HEK293T (cell line): ENCODE results near the gene FBXL16.
"Not testable (repeated sequence)": the region's sequence is repeated elsewhere in the genome, so short reads cannot be mapped to it uniquely, and the experiment has no call there.

Source experiments
- CTCF ChIA-PET: fragments of 350-600 bp; formaldehyde crosslinking; extraction: SDS; loops from one replicate; lab custom pipeline; 2021; ENCODE audit warnings: antibody characterized with exemption, inconsistent platforms; lab: Yijun Ruan, JAX
- POLR2A ChIA-PET: fragments of 350-600 bp; formaldehyde crosslinking; extraction: SDS; loops from one replicate; lab custom pipeline; 2020; ENCODE audit warnings: antibody characterized with exemption, inconsistent platforms; lab: Yijun Ruan, JAX
- DNase-seq: peaks from one replicate; pipeline ENCODE4 v3.0.0; 2012; ENCODE audit warnings: mixed read lengths; ENCODE audit errors: extremely low spot score
- ARNT ChIP-seq: fragments of 450-650 bp; IDR thresholded peaks from 2 replicates; pipeline ENCODE4 v1.6.1; 2017; ENCODE audit warnings: mild to moderate bottlenecking
- BHLHE40 ChIP-seq: fragments of 450-650 bp; IDR thresholded peaks from 2 replicates; pipeline ENCODE4 v1.6.1; 2016; ENCODE audit warnings: mild to moderate bottlenecking, moderate library complexity, borderline replicate concordance
- CTBP1 ChIP-seq: fragments of 450-650 bp; IDR thresholded peaks from 2 replicates; pipeline ENCODE4 v1.6.1; 2016; ENCODE audit warnings: borderline replicate concordance
- ELF4 ChIP-seq: fragments of 450-650 bp; IDR thresholded peaks from 2 replicates; pipeline ENCODE4 v1.6.1; 2017; ENCODE audit warnings: antibody characterized with exemption
- FOXA1 ChIP-seq: fragments of 450-650 bp; IDR thresholded peaks from 2 replicates; pipeline ENCODE4 v1.6.1; 2016; ENCODE audit warnings: mild to moderate bottlenecking
- FOXK2 ChIP-seq: fragments of 450-650 bp; IDR thresholded peaks from 2 replicates; pipeline ENCODE4 v1.6.1; 2016; ENCODE audit warnings: mild to moderate bottlenecking
- FOXM1 ChIP-seq: fragments of 450-650 bp; IDR thresholded peaks from 2 replicates; pipeline ENCODE4 v1.6.1; 2017; ENCODE audit warnings: mild to moderate bottlenecking, borderline replicate concordance
- HDGF ChIP-seq: fragments of 450-650 bp; IDR thresholded peaks from 2 replicates; pipeline ENCODE4 v1.6.1; 2017; ENCODE audit warnings: antibody characterized with exemption, borderline replicate concordance
- L3MBTL2 ChIP-seq: fragments of 450-650 bp; conservative IDR thresholded peaks from 2 replicates; pipeline ENCODE4 v1.6.1; 2016; ENCODE audit warnings: mild to moderate bottlenecking
- LEF1 ChIP-seq: fragments of 450-650 bp; IDR thresholded peaks from 2 replicates; pipeline ENCODE4 v1.6.1; 2017; ENCODE audit warnings: mild to moderate bottlenecking, borderline replicate concordance
- NFRKB ChIP-seq: fragments of 450-650 bp; IDR thresholded peaks from 2 replicates; pipeline ENCODE4 v1.6.1; 2016; ENCODE audit warnings: mild to moderate bottlenecking, moderate library complexity
- PKNOX1 ChIP-seq: fragments of 450-650 bp; IDR thresholded peaks from 2 replicates; pipeline ENCODE4 v1.6.1; 2016
- SP1 ChIP-seq: fragments of 450-650 bp; IDR thresholded peaks from 2 replicates; pipeline ENCODE4 v1.6.1; 2017
- SUZ12 ChIP-seq: fragments of 450-650 bp; IDR thresholded peaks from 2 replicates; pipeline ENCODE4 v1.6.1; 2016; ENCODE audit warnings: mild to moderate bottlenecking
- TARDBP ChIP-seq: fragments of 450-650 bp; IDR thresholded peaks from 2 replicates; pipeline ENCODE4 v1.6.1; 2016
- ZNF384 ChIP-seq: fragments of 450-650 bp; IDR thresholded peaks from 2 replicates; pipeline ENCODE4 v1.6.1; 2016

FBXL16 gene, protein sequence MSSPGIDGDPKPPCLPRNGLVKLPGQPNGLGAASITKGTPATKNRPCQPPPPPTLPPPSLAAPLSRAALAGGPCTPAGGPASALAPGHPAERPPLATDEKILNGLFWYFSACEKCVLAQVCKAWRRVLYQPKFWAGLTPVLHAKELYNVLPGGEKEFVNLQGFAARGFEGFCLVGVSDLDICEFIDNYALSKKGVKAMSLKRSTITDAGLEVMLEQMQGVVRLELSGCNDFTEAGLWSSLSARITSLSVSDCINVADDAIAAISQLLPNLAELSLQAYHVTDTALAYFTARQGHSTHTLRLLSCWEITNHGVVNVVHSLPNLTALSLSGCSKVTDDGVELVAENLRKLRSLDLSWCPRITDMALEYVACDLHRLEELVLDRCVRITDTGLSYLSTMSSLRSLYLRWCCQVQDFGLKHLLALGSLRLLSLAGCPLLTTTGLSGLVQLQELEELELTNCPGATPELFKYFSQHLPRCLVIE

DNA sequence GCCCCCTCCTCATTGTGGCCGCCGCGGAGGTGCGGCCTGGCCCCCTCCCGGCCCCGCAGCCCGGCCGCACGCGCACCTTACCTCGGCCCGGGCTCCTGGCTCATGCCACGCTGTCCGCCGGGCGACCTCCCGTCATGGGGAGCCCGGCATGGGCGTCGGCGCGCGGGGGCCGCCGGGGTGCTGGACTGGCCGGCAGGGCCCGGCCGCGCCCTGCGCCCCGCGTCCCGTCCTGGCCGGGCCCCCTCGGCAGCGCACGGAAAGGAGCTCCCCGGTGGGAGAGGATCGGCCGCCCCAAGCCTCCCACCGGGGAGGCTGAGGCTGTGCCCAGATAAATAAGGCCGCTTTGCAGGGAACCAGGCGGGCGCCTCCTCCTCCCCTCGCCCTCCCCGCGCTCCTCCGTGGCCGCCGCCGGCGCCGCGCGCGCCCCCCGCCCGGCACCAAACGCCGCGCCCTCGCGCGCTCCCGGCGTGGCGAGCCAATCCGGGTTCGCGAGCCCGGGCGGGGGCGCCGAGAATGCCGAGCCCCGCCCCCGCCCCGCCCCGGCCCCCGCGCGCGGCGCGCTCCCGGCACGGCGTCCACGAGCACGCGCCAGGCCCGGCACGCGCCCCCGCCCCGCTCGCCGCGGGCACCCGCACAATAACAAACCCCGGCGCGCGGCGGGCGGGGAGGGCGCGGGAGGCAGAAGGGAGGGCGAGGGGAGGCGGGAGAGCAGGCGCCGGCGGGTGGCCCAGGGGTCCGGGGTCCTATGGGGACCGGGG, at the start of gene FBXL16:
FBXL16 (minus strand) TSS at position 371 of the 758 bp plus-strand sequence. CDS start 8,396 bp downstream, outside the sequence.
- TF ChIP-seq ELF4 = no peak
- TF ChIP-seq PKNOX1 = no peak
- no peak for TF ChIP-seq TARDBP
- no peak for TF ChIP-seq NFRKB
- no peak for TF ChIP-seq BHLHE40
- TF ChIP-seq FOXM1 = no peak
- TF ChIP-seq SP1 = no peak
- TF ChIP-seq HDGF = no peak
- TF ChIP-seq ZNF384 = no peak
- TF ChIP-seq FOXK2 = no peak
- no peak for TF ChIP-seq LEF1
- no peak for TF ChIP-seq L3MBTL2
- TF ChIP-seq FOXA1 = no peak
- TF ChIP-seq ARNT = no peak
- ChIA-PET POLR2A (interaction anchor here (1.3 kb wide), 1 partner anchor 16 kb away, joined by 5 read pairs; the partner anchor contains the start of gene ANTKMT), CTCF (interaction anchor here (1.0 kb wide), 1 partner anchor 10 kb away, joined by 3 read pairs; no protein-coding TSS in a partner anchor)
- DNase-seq = peak; percentile 76

DNA sequence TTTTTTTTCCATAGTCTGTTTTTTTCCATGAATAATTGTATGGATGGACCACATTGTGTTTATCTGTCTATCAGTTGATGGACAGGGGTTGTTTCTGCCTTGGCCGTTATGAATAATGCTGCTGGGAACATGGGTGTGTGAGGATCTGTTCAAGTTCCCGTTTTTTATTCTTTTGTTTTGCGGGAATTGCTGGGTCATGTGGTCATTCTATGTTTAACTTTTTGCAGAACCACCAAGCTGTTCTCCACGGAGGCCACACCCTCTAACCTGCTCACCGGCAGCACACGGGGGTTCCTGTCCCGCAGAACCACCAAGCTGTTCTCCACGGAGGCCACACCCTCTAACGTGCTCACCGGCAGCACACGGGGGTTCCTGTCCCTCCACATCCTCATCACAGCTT, 49.1 kb upstream of the FBXL16 start:
- DNase-seq = no peak
- TF ChIP-seq ZNF384 (no peak), PKNOX1 (no peak), NFRKB (no peak), HDGF (no peak), TARDBP (no peak), ARNT (no peak), BHLHE40 (no peak), FOXK2 (no peak), SP1 (no peak), CTBP1 (no peak), SUZ12 (no peak), FOXA1 (no peak), L3MBTL2 (no peak), FOXM1 (no peak), ELF4 (no peak), LEF1 (no peak)
- ChIA-PET CTCF (interaction anchor here (0.6 to 0.7 kb wide), 2 partner anchors 31 to 131 kb away, joined by 3 to 6 read pairs; no protein-coding TSS in a partner anchor), POLR2A (no interaction called here)

GRCh38 chr16:754121-754607, 48.6 kb upstream of the FBXL16 start:
- DNase-seq, POLR2A ChIA-PET: not testable (repeated sequence)
- CTCF ChIA-PET = interaction anchor here (0.6 to 1.1 kb wide), 2 partner anchors 39 to 130 kb away, joined by 5 to 6 read pairs; partner anchors contain the start of gene METRN

GRCh38 chr16:752007-752312, 46.4 kb upstream of the FBXL16 start:
- POLR2A ChIA-PET = interaction anchor here (1.1 to 1.3 kb wide), 2 partner anchors 31 to 36 kb away, joined by 3 read pairs; partner anchors contain the start of genes ANTKMT, CHTF18 and RPUSD1
- DNase-seq = no peak
- no peak for TF ChIP-seq FOXA1
- no peak for TF ChIP-seq CTBP1
- no peak for TF ChIP-seq FOXK2
- TF ChIP-seq LEF1 = no peak
- no peak for TF ChIP-seq ZNF384
- no peak for TF ChIP-seq FOXM1
- TF ChIP-seq ELF4 = no peak
- TF ChIP-seq PKNOX1 = no peak
- no peak for TF ChIP-seq ARNT
- no peak for TF ChIP-seq SP1
- TF ChIP-seq BHLHE40 = no peak
- no peak for TF ChIP-seq SUZ12
- TF ChIP-seq TARDBP = no peak
- no peak for TF ChIP-seq HDGF
- no peak for TF ChIP-seq NFRKB
- TF ChIP-seq L3MBTL2 = no peak
- CTCF ChIA-PET = no interaction called here

- ChIA-PET CTCF (no interaction called here), POLR2A (interaction anchor here (1.1 to 1.5 kb wide), 3 partner anchors 10 to 36 kb away, joined by 3 to 4 read pairs (median 3); partner anchors contain the start of genes ANTKMT, CHTF18, CIAO3 and RPUSD1)
- TF ChIP-seq TARDBP = no peak
- no peak for TF ChIP-seq FOXM1
- TF ChIP-seq PKNOX1 = no peak
- TF ChIP-seq SP1 = no peak
- no peak for TF ChIP-seq FOXA1
- no peak for TF ChIP-seq BHLHE40
- DNase-seq = no peak
These were observed 45.8 kb upstream of the FBXL16 start for GRCh38 chr16:751152-752006.
